Measurements from ENCODE around the gene FDXACB1. TPM values are rescaled to one million over a fixed set of nuclear protein-coding genes. Genes with fewer than 3 reads are reported as not detected.
A peak's percentile ranks its signal among the peaks of the same experiment; 100 is the strongest.

FDXACB1 gene
- total RNA-seq, 2 donors from 2014 or later, result 2.1 TPM; not detected in 1

DNA sequence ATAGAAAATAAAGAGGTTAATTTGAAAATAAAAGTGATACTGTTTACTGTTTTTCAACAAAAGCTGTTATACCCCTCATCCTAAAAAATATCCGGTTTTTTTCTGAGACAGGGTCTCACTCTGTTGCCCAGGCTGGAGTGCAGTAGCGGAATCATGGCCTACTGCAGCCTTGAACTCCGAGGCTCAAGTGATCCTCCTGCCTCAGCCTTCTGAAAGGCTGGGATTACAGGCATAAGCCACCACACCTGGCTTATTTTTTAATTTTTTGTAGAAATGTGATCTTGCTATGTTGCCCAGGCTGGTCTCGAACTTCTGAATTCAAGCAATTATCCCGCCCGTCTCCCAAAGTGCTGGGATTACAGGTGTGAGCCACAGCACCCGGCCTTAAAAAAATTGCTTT, 43.3 kb downstream of the FDXACB1 start:
- no peak overlapping the region for H3K4me3 ChIP-seq
- no peaks in the 10 kb centered on the region for H3K4me1 ChIP-seq
- H3K27ac ChIP-seq, result no peak overlapping the region
- H3K9me3 ChIP-seq, result no peaks in the 10 kb centered on the region
- no peaks in the 10 kb centered on the region for H3K27me3 ChIP-seq
- peaks cover 5 to 6% of the 10 kb centered on the region in 2 donors for H3K36me3 ChIP-seq (replicated peaks in 1 of 2; ENCODE audit: insufficient read depth in 1 of 2, low read depth in 2 of 2)
- intact Hi-C loops (cut with DNase I), result loop anchor here (5.0 kb wide), 1 partner anchor 253 kb away; no protein-coding TSS in a partner anchor
- TF ChIP-seq, protein P1, sequence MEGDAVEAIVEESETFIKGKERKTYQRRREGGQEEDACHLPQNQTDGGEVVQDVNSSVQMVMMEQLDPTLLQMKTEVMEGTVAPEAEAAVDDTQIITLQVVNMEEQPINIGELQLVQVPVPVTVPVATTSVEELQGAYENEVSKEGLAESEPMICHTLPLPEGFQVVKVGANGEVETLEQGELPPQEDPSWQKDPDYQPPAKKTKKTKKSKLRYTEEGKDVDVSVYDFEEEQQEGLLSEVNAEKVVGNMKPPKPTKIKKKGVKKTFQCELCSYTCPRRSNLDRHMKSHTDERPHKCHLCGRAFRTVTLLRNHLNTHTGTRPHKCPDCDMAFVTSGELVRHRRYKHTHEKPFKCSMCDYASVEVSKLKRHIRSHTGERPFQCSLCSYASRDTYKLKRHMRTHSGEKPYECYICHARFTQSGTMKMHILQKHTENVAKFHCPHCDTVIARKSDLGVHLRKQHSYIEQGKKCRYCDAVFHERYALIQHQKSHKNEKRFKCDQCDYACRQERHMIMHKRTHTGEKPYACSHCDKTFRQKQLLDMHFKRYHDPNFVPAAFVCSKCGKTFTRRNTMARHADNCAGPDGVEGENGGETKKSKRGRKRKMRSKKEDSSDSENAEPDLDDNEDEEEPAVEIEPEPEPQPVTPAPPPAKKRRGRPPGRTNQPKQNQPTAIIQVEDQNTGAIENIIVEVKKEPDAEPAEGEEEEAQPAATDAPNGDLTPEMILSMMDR (IDR thresholded peaks at IDR 0.05), result no peak
- no peak for TF ChIP-seq POLR2A (IDR thresholded peaks at IDR 0.05)
- no peak for DNase-seq
- no peak for ATAC-seq
- 91 to 96% methylated on average over 7 of the region's 7 CpGs for WGBS, 2 donors

DNA sequence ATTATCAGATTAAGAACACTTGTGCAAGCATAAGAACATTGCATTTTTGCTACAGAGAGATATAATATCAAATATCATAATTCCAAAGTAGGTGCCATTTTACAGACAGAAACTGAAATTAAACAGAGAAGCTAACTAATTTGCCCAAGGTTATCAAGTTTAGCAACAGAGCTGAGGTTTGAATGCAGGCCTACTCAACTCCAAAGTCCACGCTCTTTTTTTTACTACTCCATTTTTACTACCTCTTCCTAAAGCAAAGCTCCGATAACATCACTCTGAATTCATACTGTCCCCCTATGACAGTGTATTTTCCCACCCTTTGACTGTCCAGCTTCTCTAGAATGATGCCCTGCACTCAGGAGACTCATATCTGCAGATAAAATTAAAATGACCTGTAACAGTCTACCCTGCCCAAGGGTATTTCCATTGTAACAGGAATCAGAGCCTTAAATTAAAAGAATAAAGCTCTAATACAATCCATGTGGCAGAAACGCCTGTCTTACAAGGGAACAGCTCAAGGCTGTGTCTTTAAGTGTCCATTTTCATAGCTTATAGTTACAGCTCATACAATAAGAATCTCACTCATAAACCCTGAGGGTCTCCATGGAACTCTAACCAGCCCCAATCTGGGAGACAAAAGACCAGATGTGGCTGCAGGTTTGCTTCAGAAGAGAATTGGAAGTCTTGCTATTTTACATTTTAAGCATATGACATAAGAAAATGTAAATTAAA, 44.4 kb downstream of the FDXACB1 start:
- Histone ChIP-seq H3K4me3 (no peak overlapping the region), H3K4me1 (no peaks in the 10 kb centered on the region), H3K27ac (no peak overlapping the region), H3K27me3 (no peaks in the 10 kb centered on the region), H3K9me3 (no peaks in the 10 kb centered on the region), H3K36me3 (replicated peaks in 1 of 2; ENCODE audit: insufficient read depth in 1 of 2, low read depth in 2 of 2) (peaks cover 5 to 8% of the 10 kb centered on the region in 2 donors)
- 89 to 91% methylated on average over 3 of the region's 3 CpGs for WGBS, 2 donors
- ATAC-seq (no peak), DNase-seq (no peak)
- TF ChIP-seq, protein P1 (IDR thresholded peaks at IDR 0.05), result no peak
- TF ChIP-seq POLR2A (IDR thresholded peaks at IDR 0.05), result no peak
- intact Hi-C loops (cut with DNase I), result loop anchor here (5.0 kb wide), 1 partner anchor 252 kb away; no protein-coding TSS in a partner anchor

DNA sequence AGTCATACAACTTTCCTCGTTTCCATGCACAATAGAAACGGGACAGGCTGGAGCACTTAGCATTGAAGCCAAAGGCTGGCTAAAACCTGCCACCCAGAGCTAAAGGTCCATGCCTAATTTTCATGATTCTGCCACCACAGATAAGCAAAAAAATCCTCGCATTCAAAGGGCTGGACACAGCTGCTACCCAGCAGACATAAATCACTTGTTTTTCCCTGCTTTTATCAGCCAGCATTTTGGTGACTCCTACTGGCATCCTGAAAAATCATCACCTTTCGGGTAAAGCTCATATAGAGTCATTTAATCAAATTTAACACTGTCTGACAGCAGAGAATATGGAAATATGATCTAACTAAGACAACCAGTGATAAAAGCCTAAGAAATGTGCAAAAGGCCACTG, 45.4 kb downstream of the FDXACB1 start:
- intact Hi-C loops (cut with DNase I), result no loop called here
- H3K4me3 ChIP-seq, result no peak overlapping the region
- ATAC-seq (no peak), DNase-seq (no peak)
- no peaks in the 10 kb centered on the region for H3K27me3 ChIP-seq
- no peaks in the 10 kb centered on the region for H3K9me3 ChIP-seq
- peaks cover 5 to 8% of the 10 kb centered on the region in 2 donors for H3K36me3 ChIP-seq (replicated peaks in 1 of 2; ENCODE audit: insufficient read depth in 1 of 2, low read depth in 2 of 2)
- no peaks in the 10 kb centered on the region for H3K4me1 ChIP-seq
- TF ChIP-seq POLR2A (IDR thresholded peaks at IDR 0.05), result no peak
- TF ChIP-seq, protein P1 (IDR thresholded peaks at IDR 0.05), result peak in 1 of 7 experiments; percentile 14
- WGBS, 2 donors, result 68 to 72% methylated on average over 4 of the region's 4 CpGs
- no peak overlapping the region for H3K27ac ChIP-seq

DNA sequence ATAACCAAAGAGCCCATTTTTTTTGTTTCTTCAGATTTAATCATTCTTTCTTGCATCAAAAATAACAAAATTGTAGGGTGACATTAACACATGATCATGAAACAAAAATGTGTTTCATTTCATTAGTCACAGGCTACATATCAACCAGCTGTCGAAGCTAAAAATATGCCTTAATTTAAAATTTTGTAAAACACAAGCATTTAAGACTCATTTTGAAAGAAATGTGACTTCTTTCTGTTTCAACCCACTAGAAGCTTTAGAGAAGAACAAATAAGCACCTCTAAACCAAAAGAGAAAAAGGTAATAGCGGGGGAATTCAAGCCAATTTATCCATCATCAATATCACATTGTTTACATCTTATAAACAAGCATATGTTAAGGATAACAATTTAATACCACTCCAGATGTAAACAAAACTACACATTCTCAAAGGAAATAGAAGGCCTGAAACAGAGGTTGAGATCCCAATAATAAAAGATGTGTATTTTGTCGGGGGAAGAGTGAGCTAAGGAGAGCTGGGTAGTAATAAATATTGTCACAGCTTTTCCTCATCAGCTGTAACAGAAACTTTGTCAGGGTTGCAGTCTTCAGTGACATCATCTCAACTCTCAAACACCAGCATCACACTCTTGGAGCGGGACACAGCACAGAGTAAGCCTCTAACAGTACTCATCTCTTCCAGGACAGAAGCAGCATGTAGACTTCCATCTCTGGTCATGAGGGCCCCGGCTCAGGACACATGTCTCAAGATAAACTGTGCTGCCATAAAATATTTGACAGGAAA, 49.6 kb downstream of the FDXACB1 start:
- TF ChIP-seq, protein P1 (IDR thresholded peaks at IDR 0.05), result no peak
- TF ChIP-seq POLR2A (IDR thresholded peaks at IDR 0.05), result no peak
- 94 to 96% methylated on average over 5 of the region's 5 CpGs for WGBS, 2 donors
- no peaks in the 10 kb centered on the region for H3K9me3 ChIP-seq
- no peak for ATAC-seq
- no peaks in the 10 kb centered on the region for H3K4me1 ChIP-seq
- H3K36me3 ChIP-seq (replicated peaks in 1 of 2; ENCODE audit: insufficient read depth in 1 of 2, low read depth in 2 of 2), result peaks cover 5% of the 10 kb centered on the region in 2 donors
- H3K4me3 ChIP-seq, result no peak overlapping the region
- intact Hi-C loops (cut with DNase I), result no loop called here
- H3K27ac ChIP-seq, result no peak overlapping the region
- no peaks in the 10 kb centered on the region for H3K27me3 ChIP-seq
- no peak for DNase-seq
